SIG-M5 (cell line): ENCODE data around the gene LGALS4.
"Not testable (repeated sequence)": the region's sequence is repeated elsewhere in the genome, so short reads cannot be mapped to it uniquely, and the experiment has no call there.

Experiments used
- DNase-seq: peaks from one replicate; lab custom pipeline; 2025; lab: John Stamatoyannopoulos, UW

The LGALS4 gene

GRCh38 chr19:38842439-38843174 is 29.9 kb upstream of the LGALS4 start:
- no peak for DNase-seq

- no peak for DNase-seq
Observed at GRCh38 chr19:38841787-38842438, 29.2 kb upstream of the LGALS4 start.

- no peak for DNase-seq
Observed at GRCh38 chr19:38841180-38841766, 28.5 kb upstream of the LGALS4 start.

GRCh38 chr19:38840583-38840968 is 27.8 kb upstream of the LGALS4 start:
- DNase-seq = no peak

GRCh38 chr19:38839816-38840582 is 27.3 kb upstream of the LGALS4 start:
- no peak for DNase-seq

GRCh38 chr19:38838986-38839761 is 26.4 kb upstream of the LGALS4 start:
- no peak for DNase-seq

- DNase-seq = no peak
Observed at GRCh38 chr19:38838208-38838985, 25.7 kb upstream of the LGALS4 start.

- DNase-seq = no peak
Observed at GRCh38 chr19:38837656-38838121, 24.9 kb upstream of the LGALS4 start.

- no peak for DNase-seq
Observed at GRCh38 chr19:38836983-38837626, 24.4 kb upstream of the LGALS4 start.

GRCh38 chr19:38836159-38836982 is 23.6 kb upstream of the LGALS4 start:
- no peak for DNase-seq

GRCh38 chr19:38834590-38834989 is 21.8 kb upstream of the LGALS4 start:
- no peak for DNase-seq

GRCh38 chr19:38834104-38834490 is 21.4 kb upstream of the LGALS4 start:
- no peak for DNase-seq

GRCh38 chr19:38833092-38833425 is 20.3 kb upstream of the LGALS4 start:
- no peak for DNase-seq

- no peak for DNase-seq
Observed at GRCh38 chr19:38831142-38831605, 18.4 kb upstream of the LGALS4 start.

GRCh38 chr19:38830039-38830733 is 17.4 kb upstream of the LGALS4 start:
- DNase-seq = no peak

- DNase-seq = peak; percentile 25
Observed at GRCh38 chr19:38829203-38829602, 16.5 kb upstream of the LGALS4 start.

GRCh38 chr19:38826856-38827551 is 14.3 kb upstream of the LGALS4 start:
- no peak for DNase-seq

- DNase-seq = not testable (repeated sequence)
Observed at GRCh38 chr19:38825936-38826335, 13.2 kb upstream of the LGALS4 start.
